HG02588 (cell line): ENCODE results near the gene ASIC2.
"Not testable (repeated sequence)": the region's sequence is repeated elsewhere in the genome, so short reads cannot be mapped to it uniquely, and the experiment has no call there.

ENCODE experiments used
- ATAC-seq: cut with Tn5 transposase; IDR thresholded peaks from one replicate; pipeline ENCODE4 v1.9.1; 2021; ENCODE audit warnings: mild to moderate bottlenecking, moderate library complexity; ENCODE audit not compliant: unreplicated experiment

The ASIC2 gene

GRCh38 chr17:32993977-32994376, 299.1 kb downstream of the ASIC2 start:
- ATAC-seq, result no peak

GRCh38 chr17:32992321-32993033, 300.6 kb downstream of the ASIC2 start:
- ATAC-seq, result no peak

GRCh38 chr17:32988481-32989101, 304.5 kb downstream of the ASIC2 start:
- ATAC-seq, result no peak

- ATAC-seq, result not testable (repeated sequence)
Measured at GRCh38 chr17:32987868-32988267, 305.2 kb downstream of the ASIC2 start.

GRCh38 chr17:32987453-32987805, 305.7 kb downstream of the ASIC2 start:
- not testable (repeated sequence) for ATAC-seq

- ATAC-seq, result no peak
Measured at GRCh38 chr17:32985050-32985756, 307.9 kb downstream of the ASIC2 start.

GRCh38 chr17:32981611-32982010, 311.5 kb downstream of the ASIC2 start:
- ATAC-seq, result not testable (repeated sequence)

GRCh38 chr17:32980230-32980629, 312.9 kb downstream of the ASIC2 start:
- no peak for ATAC-seq

- ATAC-seq, result no peak
Measured at GRCh38 chr17:32976605-32977004, 316.5 kb downstream of the ASIC2 start.

- no peak for ATAC-seq
Measured at GRCh38 chr17:32976131-32976530, 317.0 kb downstream of the ASIC2 start.

- ATAC-seq, result no peak
Measured at GRCh38 chr17:32971171-32971570, 321.9 kb downstream of the ASIC2 start.

- no peak for ATAC-seq
Measured at GRCh38 chr17:32970281-32970680, 322.8 kb downstream of the ASIC2 start.

GRCh38 chr17:32969231-32969630, 323.9 kb downstream of the ASIC2 start:
- not testable (repeated sequence) for ATAC-seq

- no peak for ATAC-seq
Measured at GRCh38 chr17:32964541-32964940, 328.6 kb downstream of the ASIC2 start.
